GM19324 (cell line): ENCODE measurements around the gene OVCA2.

Experiments used
- ATAC-seq: cut with Tn5 transposase; IDR thresholded peaks from one replicate; pipeline ENCODE4 v1.9.1; 2021; ENCODE audit warnings: mild to moderate bottlenecking, moderate library complexity; ENCODE audit not compliant: unreplicated experiment, low FRiP score

Gene OVCA2

DNA sequence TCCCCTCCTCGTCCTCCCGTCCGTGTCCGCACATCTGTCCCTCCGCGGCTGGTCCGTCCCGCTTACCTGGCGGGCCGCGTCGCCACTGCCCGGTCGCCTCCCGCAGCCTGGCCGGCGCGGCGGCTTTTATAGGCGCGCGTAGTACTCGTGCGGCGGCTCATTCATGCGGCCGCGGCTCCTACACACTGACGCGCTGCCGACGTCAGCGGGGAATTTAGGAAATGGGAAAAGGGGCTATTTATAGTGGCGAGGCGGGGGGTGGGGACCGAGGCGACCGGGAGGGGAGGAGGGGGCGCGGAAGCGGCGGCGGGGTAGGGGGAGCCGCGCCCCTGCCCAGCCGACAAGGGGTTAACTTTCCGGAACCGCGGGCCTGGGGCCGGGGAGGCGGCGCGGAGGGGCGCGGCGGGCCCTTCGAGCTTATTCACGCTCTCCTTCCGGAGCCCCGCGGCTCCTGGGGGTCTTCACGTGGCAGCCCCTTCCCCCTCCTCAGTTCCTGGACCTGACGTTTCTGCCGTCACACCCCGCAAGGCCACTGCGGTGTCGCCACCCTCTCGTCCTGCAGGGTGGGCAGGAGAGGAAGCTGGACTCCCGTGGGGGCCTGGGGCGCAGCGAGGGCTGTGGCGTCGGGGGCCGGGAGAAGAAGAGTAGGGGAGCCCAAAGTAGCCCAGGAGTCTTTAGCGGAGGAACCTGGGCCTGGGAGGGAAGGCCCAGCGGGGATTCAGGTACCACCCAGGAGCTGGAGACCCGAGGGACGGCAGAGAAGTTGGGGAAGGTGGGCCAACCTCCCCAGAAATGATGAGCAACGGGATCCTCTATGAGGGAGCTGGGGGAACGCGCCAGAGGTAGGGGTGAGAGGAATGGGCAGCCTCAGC lies 9.5 kb downstream of the OVCA2 start:
- no peak for ATAC-seq

GRCh38 chr17:2051933-2052559 lies 10.2 kb downstream of the OVCA2 start:
- ATAC-seq, result no peak

DNA sequence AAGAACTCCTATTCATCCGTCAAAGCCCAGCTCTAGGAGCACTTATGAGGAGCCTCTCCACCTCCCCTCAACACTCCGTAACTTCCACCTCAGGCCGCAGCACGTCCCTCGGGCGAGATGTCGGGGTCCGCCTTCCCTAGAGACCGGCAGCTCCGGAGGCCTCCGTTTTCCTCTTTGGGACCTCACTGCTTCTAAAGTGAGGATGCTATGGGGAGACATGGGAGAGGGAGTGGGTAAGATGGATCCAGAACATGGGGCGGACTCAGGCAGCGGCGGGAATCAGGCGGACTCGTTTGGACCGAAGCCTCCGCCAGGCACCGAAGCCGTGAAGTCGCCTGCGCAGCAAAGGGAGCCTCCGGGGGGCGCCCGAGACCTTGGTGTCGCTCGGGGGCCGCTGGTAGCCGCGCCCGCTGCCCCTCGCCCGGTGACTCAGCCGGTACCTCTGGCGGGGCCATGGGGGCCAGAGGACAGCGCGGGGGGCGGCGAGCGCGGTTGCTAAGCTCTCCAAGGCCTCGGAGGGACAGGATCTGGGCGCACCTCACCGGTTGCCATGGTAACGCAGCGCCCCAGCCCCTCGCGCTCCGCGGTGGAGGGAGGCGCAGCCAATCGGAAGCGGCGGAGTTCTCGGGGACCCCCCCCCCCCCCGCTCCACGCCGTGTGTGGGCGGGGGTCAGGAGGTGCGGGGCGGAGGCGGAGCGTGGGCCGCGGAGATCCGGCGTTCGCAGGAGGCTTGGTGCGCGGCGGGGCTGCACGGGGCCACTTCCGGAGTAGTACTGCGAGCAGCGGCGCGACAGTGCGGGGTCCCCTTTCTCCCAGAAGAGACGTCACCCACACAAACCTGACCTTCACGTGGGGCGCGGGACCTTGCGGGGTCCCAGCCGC lies 11.8 kb downstream of the OVCA2 start:
- ATAC-seq, result no peak

GRCh38 chr17:2054262-2054511 lies 12.4 kb downstream of the OVCA2 start:
- no peak for ATAC-seq

GRCh38 chr17:2054512-2055291 lies 12.9 kb downstream of the OVCA2 start, which contains the start of gene HIC1:
HIC1 (plus strand) TSS chr17:2055103; CDS start chr17:2056691, 1,588 bp downstream.
- ATAC-seq, result no peak

DNA sequence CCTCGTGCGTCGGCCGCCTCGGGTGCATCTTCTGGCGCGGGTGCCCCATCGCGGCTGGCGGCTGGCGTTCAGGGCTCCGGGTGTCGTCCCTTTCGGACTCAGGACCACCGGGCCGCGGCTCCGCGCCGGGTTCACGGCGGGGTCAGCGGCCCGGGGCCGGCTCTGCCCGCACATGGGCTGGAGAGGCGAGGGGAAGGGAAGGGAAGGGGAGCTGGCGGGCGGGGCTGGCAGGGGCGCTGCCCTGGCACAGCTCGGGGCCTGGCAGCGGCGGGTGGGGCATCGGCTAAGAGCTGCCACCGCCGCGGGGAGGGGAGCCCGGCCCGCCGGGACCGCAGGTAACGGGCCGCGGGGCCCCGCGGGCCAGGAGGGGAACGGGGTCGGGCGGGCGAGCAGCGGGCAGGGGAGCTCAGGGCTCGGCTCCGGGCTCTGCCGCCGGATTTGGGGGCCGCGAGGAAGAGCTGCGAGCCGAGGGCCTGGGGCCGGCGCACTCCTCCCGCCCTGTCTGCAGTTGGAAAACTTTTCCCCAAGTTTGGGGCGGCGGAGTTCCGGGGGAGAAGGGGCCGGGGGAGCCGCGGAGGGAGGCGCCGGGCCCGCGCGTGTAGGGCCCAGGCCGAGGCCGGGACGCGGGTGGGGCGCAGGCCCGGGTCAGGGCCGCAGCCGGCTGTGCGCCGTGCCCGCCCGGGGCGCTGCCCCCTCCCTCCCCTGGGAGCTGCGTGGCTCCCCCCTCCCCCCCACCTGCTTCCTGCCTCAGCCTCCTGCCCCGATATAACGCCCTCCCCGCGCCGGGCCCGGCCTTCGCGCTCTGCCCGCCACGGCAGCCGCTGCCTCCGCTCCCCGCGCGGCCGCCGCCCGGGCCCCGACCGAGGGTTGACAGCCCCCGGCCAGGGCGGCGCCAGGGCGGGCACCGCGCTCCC lies 13.7 kb downstream of the OVCA2 start:
- no peak for ATAC-seq

- ATAC-seq, result no peak
These were observed 14.7 kb downstream of the OVCA2 start for GRCh38 chr17:2056206-2057174.

DNA sequence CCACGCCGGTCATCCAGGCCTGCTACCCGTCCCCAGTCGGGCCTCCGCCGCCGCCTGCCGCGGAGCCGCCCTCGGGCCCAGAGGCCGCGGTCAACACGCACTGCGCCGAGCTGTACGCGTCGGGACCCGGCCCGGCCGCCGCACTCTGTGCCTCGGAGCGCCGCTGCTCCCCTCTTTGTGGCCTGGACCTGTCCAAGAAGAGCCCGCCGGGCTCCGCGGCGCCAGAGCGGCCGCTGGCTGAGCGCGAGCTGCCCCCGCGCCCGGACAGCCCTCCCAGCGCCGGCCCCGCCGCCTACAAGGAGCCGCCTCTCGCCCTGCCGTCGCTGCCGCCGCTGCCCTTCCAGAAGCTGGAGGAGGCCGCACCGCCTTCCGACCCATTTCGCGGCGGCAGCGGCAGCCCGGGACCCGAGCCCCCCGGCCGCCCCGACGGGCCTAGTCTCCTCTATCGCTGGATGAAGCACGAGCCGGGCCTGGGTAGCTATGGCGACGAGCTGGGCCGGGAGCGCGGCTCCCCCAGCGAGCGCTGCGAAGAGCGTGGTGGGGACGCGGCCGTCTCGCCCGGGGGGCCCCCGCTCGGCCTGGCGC lies 15.4 kb downstream of the OVCA2 start:
- ATAC-seq, result no peak

DNA sequence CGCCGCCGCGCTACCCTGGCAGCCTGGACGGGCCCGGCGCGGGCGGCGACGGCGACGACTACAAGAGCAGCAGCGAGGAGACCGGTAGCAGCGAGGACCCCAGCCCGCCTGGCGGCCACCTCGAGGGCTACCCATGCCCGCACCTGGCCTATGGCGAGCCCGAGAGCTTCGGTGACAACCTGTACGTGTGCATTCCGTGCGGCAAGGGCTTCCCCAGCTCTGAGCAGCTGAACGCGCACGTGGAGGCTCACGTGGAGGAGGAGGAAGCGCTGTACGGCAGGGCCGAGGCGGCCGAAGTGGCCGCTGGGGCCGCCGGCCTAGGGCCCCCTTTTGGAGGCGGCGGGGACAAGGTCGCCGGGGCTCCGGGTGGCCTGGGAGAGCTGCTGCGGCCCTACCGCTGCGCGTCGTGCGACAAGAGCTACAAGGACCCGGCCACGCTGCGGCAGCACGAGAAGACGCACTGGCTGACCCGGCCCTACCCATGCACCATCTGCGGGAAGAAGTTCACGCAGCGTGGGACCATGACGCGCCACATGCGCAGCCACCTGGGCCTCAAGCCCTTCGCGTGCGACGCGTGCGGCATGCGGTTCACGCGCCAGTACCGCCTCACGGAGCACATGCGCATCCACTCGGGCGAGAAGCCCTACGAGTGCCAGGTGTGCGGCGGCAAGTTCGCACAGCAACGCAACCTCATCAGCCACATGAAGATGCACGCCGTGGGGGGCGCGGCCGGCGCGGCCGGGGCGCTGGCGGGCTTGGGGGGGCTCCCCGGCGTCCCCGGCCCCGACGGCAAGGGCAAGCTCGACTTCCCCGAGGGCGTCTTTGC lies 16.2 kb downstream of the OVCA2 start:
- no peak for ATAC-seq

- ATAC-seq, result no peak
These were observed 17.0 kb downstream of the OVCA2 start for GRCh38 chr17:2058586-2059546.

- ATAC-seq, result no peak
These were observed 17.9 kb downstream of the OVCA2 start for GRCh38 chr17:2059547-2060384.

- ATAC-seq, result no peak
These were observed 18.5 kb downstream of the OVCA2 start for GRCh38 chr17:2060385-2060658.

DNA sequence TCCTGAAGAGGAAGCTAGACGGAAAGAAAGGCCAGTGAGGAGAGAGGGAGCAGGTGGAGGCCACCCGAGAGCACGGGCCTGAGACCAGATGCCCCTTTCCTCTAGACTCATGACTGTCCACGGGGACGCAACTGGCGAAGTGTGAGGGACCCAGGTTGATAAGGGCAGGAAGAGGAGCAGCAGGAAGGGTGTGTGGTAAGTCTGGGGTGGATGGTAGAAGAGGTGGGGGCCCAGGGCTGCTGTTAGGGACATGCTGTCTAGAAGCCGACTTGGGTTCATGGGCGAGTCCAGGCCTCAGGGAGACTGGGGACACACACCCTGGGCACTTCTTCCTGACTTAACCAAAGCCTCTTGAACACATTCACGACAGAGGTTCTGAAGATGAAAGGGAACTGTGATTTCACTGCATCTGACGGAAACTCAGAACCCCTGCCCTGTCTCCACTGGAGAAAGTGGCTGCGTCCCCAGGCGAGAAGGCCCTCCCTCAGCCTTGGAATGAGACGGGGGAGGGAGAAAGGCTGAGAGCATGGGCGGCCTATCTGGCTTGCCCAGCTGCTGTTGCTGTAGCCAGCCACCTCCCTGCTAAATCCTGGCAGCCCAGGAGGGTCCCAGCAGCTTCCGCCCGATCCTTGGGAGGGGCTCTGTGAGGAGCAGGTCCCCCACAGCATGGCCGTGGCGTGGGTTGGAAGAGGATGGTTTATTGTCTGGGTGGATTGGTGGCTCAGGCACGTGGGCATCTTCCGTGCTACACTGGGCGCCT lies 19.0 kb downstream of the OVCA2 start:
- no peak for ATAC-seq

GRCh38 chr17:2061441-2061958 lies 19.7 kb downstream of the OVCA2 start:
- ATAC-seq, result no peak
